ENCODE measurements around the gene TNC.
"Not testable (repeated sequence)": the region's sequence is repeated elsewhere in the genome, so short reads cannot be mapped to it uniquely, and the experiment has no call there.

Gene TNC

DNA sequence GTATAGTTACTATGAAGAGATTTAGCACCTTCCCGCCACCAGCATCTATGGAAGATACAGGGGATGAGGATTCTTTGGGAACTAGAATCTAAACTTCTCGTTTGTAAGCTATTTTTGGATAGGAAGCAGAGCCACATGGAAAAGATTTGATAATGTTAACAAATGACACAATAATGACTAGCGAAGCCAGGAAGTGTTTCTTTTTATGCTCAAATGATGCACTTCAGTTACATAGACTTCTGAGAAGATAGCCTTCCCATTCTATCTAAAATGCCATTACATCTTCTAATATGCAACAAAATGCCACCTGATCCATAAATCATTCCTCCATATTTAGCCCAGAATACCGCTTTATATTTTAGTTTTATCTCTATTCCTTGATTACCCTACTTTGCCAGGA lies 17.0 kb upstream of the TNC start:
- no peak for DNase-seq

- DNase-seq = no peak
These were observed 15.7 kb upstream of the TNC start for GRCh38 chr9:115133649-115134048.

- no peak for DNase-seq
These were observed 14.7 kb upstream of the TNC start for GRCh38 chr9:115132648-115133047.

GRCh38 chr9:115130176-115130575 lies 12.2 kb upstream of the TNC start:
- DNase-seq = no peak

GRCh38 chr9:115128726-115129125 lies 10.8 kb upstream of the TNC start:
- not testable (repeated sequence) for DNase-seq

GRCh38 chr9:115127191-115127817 lies 9.3 kb upstream of the TNC start:
- DNase-seq = no peak

GRCh38 chr9:115126404-115126803 lies 8.4 kb upstream of the TNC start:
- no peak for DNase-seq

DNA sequence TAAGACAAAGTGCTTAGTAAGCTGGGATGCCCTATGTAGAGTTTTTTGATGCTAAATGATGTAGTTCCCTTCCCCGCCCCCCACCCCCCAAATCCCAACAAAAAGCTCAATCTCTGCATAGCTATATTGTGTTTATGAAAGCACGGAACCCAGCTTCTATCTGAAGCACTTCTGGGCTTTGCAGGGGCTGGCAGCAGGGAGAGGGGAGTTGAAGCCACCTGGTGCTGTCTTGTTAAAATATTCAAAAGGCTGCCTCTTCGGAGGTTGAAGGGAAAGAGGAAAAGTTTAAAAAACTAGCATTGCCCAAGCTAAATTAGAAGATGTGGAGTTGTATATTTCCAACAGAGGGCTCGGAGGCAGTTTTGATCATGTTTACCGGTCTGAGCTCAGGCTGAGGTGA lies 5.0 kb upstream of the TNC start:
- DNase-seq = no peak

DNA sequence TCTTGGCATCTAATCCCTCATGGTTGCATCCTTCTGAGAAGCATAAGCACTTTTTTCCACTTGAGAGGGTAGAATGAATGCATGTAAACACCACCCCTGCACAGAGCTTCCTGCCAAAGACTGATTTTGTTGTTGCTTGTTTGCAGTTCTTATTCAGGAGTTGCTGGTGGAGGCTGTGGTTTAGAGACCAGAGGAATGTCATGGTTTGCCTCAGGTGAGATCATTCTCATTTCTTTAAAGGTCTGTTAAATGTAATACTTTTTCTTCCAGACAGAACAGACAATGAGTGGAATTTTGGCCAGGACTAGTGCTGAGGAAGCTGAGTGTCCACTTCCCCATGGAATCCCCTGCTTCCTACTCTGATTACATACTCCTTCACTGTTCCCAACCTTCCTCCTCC lies 3.2 kb upstream of the TNC start:
- DNase-seq = no peak

DNA sequence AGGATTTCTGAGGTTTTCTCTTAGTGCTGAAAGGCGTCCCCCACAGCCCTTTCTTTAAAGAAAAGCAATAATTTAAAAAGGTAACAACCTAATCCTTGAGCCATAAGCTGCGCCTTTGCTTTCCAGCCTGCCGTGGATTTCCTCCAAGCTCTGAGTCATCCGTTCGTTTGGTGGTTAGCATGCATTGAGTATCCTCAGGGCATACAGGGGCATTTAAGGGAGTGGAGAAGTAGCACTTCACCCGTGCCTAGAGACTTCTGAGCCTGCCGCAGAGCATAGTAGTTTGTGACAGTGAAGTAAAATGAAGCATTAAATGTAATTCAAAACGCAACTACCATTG lies 892 bp upstream of the TNC start:
- no peak for DNase-seq

GRCh38 chr9:115116421-115117284 lies 1.3 kb downstream of the TNC start:
- no peak for DNase-seq

- no peak for DNase-seq
These were observed 2.0 kb downstream of the TNC start for GRCh38 chr9:115115924-115116323.

- DNase-seq = no peak
These were observed 2.7 kb downstream of the TNC start for GRCh38 chr9:115115117-115115880.

- no peak for DNase-seq
These were observed 3.4 kb downstream of the TNC start for GRCh38 chr9:115114546-115114945.

GRCh38 chr9:115114084-115114483 lies 3.9 kb downstream of the TNC start:
- no peak for DNase-seq

DNA sequence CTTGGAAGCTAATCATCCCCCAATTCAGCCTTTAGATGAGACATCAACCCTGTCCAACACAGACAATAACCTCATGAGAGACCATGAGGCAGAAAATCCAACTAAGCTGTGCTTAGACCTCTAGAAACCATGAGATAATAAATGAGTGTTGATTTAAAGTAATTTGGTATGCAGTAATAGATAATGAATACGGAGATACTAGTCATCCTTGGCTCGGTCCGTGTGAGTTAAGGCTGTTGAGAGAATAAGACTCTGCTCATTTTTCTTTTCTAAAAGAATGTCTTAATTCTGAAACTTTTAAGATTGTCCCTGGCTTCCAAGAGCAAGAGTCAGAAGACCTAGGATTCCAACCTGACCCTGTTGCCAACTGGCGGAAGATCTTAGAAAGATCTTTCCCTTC lies 6.1 kb downstream of the TNC start:
- no peak for DNase-seq

DNA sequence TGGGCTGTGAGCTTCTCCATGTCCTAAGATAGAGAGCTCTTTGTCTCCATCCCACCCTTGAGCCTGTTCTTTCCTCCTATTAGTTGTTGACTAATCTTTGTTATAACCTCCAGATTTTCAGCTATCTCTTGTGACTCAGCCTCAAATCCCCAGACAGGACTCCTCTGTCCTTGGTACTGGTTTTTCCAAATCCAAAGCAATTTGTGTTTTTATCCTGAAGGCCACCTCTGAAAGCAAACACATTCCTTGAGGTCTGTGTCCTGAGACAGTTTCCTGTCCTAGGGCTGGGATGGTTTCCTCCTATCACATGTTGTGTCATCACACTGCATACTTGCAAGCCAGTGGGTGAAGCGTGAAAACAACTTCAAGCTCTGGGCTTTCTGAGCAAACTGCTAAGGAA lies 8.5 kb downstream of the TNC start:
- no peak for DNase-seq

DNA sequence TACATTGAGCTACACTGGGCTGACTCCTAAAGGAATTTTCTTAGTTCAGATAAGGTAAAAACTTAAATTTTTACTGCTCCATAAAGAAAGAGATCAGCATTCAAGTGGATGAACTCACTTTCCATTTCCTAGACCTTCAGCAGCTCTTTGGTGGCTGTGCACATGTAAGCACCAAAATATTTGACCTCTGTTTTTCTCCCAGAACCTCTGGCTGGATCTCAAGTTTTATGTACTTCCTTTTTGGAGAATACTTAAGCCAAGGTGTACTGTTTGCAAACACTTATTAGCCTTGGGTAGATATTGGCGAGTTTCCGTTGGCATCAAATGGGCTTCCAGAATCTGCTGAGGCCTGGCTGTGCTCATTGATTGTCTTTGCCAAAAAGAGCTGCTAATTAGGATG lies 10.3 kb downstream of the TNC start:
- no peak for DNase-seq

GRCh38 chr9:115106642-115107041 lies 11.3 kb downstream of the TNC start:
- no peak for DNase-seq

DNA sequence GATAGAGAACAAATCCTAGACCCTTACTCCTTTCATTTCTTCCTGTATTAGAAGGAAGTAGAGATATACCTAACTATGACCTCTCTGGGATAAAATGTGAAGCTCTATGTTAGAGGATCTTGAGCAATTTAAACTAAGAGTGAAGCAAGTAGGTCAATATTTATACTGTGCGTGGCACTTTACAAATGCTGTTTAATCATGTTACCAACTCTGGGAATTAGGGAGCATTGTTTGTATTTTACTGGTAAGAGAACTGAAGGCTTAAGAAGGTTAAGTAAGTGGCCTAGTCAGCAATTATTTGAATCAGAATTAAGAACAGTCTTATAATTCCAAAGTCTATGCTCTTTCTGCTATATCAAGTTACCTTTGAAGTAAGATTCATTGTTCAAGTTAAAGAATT lies 12.0 kb downstream of the TNC start:
- DNase-seq = no peak

DNA sequence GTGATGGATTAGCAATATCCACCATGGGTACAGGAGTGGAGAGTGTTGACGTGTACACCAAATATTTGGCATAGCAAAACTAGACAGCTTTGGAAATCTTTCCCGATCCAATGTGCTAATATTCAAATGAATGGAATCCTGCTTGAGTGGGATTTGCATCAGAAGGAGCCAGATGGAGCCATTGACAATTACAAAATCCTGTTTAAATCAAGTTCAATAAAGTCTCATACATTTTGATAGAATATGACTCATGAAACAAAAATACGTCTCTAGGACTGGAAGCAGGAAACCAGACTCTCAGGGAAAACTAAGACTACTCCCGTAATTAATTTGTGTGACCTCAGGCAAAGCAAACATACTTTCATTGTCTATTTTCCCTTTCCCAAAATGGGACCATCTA lies 13.0 kb downstream of the TNC start:
- no peak for DNase-seq

DNA sequence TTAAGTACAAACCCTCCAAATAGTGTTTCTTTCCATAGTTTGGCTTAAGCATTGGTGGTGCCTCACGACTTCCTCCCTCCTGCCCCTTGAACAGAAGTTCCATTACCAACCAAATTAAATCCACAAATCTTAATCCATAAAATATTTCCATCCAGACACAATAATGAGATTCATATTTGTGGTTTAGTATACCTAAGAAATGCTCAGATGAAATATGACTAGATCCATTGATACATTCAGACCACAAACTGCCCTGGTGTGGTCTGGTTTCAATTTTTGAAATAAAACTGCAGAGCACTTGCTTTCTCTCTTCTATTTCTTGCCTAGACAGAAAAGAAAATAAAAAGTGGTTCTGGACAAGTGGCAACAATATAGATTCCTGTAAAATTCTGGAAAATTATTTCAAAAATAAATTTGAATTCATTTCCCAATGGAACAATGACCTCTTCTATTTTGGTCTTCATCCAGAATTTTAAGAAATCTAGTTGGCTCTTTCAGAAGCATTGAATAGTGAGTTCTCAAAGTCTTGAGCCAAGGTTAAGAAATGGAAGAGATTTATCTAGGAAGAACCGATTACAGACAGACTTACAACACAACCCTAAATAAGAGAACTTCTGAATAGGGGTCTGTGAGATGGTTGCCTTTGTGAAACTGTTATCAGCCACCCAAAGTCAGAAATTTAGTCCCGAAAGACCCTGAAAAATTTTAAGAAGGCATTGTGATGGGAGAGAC lies 14.0 kb downstream of the TNC start:
- DNase-seq = no peak

GRCh38 chr9:115099901-115100300 lies 18.1 kb downstream of the TNC start:
- DNase-seq = no peak
